ENCODE results near the gene KLHDC7A. TPM values are rescaled to one million over a fixed set of nuclear protein-coding genes. Genes with fewer than 3 reads are reported as not detected.
"Not testable (repeated sequence)": the region's sequence is repeated elsewhere in the genome, so short reads cannot be mapped to it uniquely, and the experiment has no call there.

The KLHDC7A gene
- total and polyA plus RNA-seq, 7 experiments from 2014 or later: 0.08 to 0.15 TPM; not detected in 5

- no peaks in the 10 kb centered on the region for H3K4me1 ChIP-seq (ENCODE audit: control insufficient read depth in 2 of 2, insufficient read depth in 2 of 2, low read length in 2 of 2)
- no peaks in the 10 kb centered on the region for H3K27me3 ChIP-seq (ENCODE audit: control insufficient read depth in 2 of 2, insufficient read depth in 2 of 2, low read length in 2 of 2)
- DNase-seq (no peak), ATAC-seq (no peak)
- intact Hi-C loops (cut with micrococcal nuclease): no loop called here
- no peaks in the 10 kb centered on the region for H3K9me3 ChIP-seq (ENCODE audit: control insufficient read depth in 2 of 3, low read length in 3 of 3)
- no peaks in the 10 kb centered on the region for H3K36me3 ChIP-seq (ENCODE audit: control insufficient read depth in 2 of 3, insufficient read depth in 3 of 3, low read length in 3 of 3)
- peaks cover 0 to 5% (median 0%) of the 10 kb centered on the region in 5 donors for H3K36me3 Mint-ChIP-seq
- no peaks in the 10 kb centered on the region for H3K4me1 Mint-ChIP-seq
- peaks cover 0 to 36% (median 27%) of the 10 kb centered on the region in 5 donors for H3K27me3 Mint-ChIP-seq
- H3K27ac ChIP-seq (ENCODE audit: low read depth, low read length): no peak overlapping the region
- no peak overlapping the region for H3K27ac Mint-ChIP-seq
- ChIA-PET POLR2A (no interaction called here), CTCF (no interaction called here)
- peaks cover 0 to 17% (median 6%) of the 10 kb centered on the region in 11 donors for H3K9me3 Mint-ChIP-seq
- no peak overlapping the region for H3K4me3 Mint-ChIP-seq
- no peak overlapping the region for H3K4me3 ChIP-seq (ENCODE audit: low read length)
These were observed 33.1 kb upstream of the KLHDC7A start for GRCh38 chr1:18447509-18448220.

GRCh38 chr1:18448889-18449288 is 31.8 kb upstream of the KLHDC7A start:
- Histone ChIP-seq H3K27ac (ENCODE audit: low read depth, low read length) (no peak overlapping the region), H3K4me3 (ENCODE audit: low read length) (no peak overlapping the region), H3K4me1 (ENCODE audit: control insufficient read depth in 2 of 2, insufficient read depth in 2 of 2, low read length in 2 of 2) (no peaks in the 10 kb centered on the region), H3K36me3 (ENCODE audit: control insufficient read depth in 2 of 3, insufficient read depth in 3 of 3, low read length in 3 of 3) (no peaks in the 10 kb centered on the region), H3K27me3 (ENCODE audit: control insufficient read depth in 2 of 2, insufficient read depth in 2 of 2, low read length in 2 of 2) (no peaks in the 10 kb centered on the region), H3K9me3 (ENCODE audit: control insufficient read depth in 2 of 3, low read length in 3 of 3) (no peaks in the 10 kb centered on the region)
- Mint-ChIP-seq H3K9me3 (peaks cover 0 to 17% (median 6%) of the 10 kb centered on the region in 11 donors), H3K4me3 (no peak overlapping the region), H3K4me1 (no peaks in the 10 kb centered on the region), H3K27ac (no peak overlapping the region), H3K27me3 (peaks cover 0 to 36% (median 24%) of the 10 kb centered on the region in 5 donors), H3K36me3 (peaks cover 0 to 5% (median 0%) of the 10 kb centered on the region in 5 donors)
- ChIA-PET CTCF (no interaction called here), POLR2A (no interaction called here)
- intact Hi-C loops (cut with micrococcal nuclease): no loop called here
- ATAC-seq (no peak), DNase-seq (no peak)

GRCh38 chr1:18452550-18452949 is 28.2 kb upstream of the KLHDC7A start:
- intact Hi-C loops (cut with micrococcal nuclease): no loop called here
- no peaks in the 10 kb centered on the region for H3K4me1 ChIP-seq (ENCODE audit: control insufficient read depth in 2 of 2, insufficient read depth in 2 of 2, low read length in 2 of 2)
- ChIA-PET CTCF (no interaction called here), POLR2A (no interaction called here)
- H3K36me3 ChIP-seq (ENCODE audit: control insufficient read depth in 2 of 3, insufficient read depth in 3 of 3, low read length in 3 of 3): no peaks in the 10 kb centered on the region
- no peaks in the 10 kb centered on the region for H3K27me3 ChIP-seq (ENCODE audit: control insufficient read depth in 2 of 2, insufficient read depth in 2 of 2, low read length in 2 of 2)
- no peaks in the 10 kb centered on the region for H3K4me1 Mint-ChIP-seq
- no peaks in the 10 kb centered on the region for H3K9me3 ChIP-seq (ENCODE audit: control insufficient read depth in 2 of 3, low read length in 3 of 3)
- no peak overlapping the region for H3K4me3 ChIP-seq (ENCODE audit: low read length)
- peaks cover 0 to 32% (median 27%) of the 10 kb centered on the region in 5 donors for H3K27me3 Mint-ChIP-seq
- no peak overlapping the region for H3K27ac Mint-ChIP-seq
- H3K27ac ChIP-seq (ENCODE audit: low read depth, low read length): no peak overlapping the region
- DNase-seq: peak in 4 of 9 donors; percentile 6 to 32 (median 16)
- no peak overlapping the region for H3K4me3 Mint-ChIP-seq
- H3K36me3 Mint-ChIP-seq: no peaks in the 10 kb centered on the region
- no peaks in the 10 kb centered on the region for H3K9me3 Mint-ChIP-seq
- peak; percentile 40 for ATAC-seq

GRCh38 chr1:18458133-18459092 is 22.3 kb upstream of the KLHDC7A start:
- no peak overlapping the region for H3K4me3 Mint-ChIP-seq
- H3K36me3 Mint-ChIP-seq: no peaks in the 10 kb centered on the region
- intact Hi-C loops (cut with micrococcal nuclease): no loop called here
- peaks cover 2 to 52% (median 39%) of the 10 kb centered on the region in 5 donors for H3K27me3 Mint-ChIP-seq
- POLR2A ChIA-PET: no interaction called here
- Histone ChIP-seq H3K9me3 (ENCODE audit: control insufficient read depth in 2 of 3, low read length in 3 of 3) (no peaks in the 10 kb centered on the region), H3K4me3 (ENCODE audit: low read length) (no peak overlapping the region), H3K27me3 (ENCODE audit: control insufficient read depth in 2 of 2, insufficient read depth in 2 of 2, low read length in 2 of 2) (no peaks in the 10 kb centered on the region), H3K36me3 (ENCODE audit: control insufficient read depth in 2 of 3, insufficient read depth in 3 of 3, low read length in 3 of 3) (no peaks in the 10 kb centered on the region), H3K4me1 (ENCODE audit: control insufficient read depth in 2 of 2, insufficient read depth in 2 of 2, low read length in 2 of 2) (no peaks in the 10 kb centered on the region), H3K27ac (ENCODE audit: low read depth, low read length) (no peak overlapping the region)
- no peak overlapping the region for H3K27ac Mint-ChIP-seq
- ATAC-seq (no peak), DNase-seq (no peak)
- H3K4me1 Mint-ChIP-seq: no peaks in the 10 kb centered on the region
- peaks cover 0 to 2% (median 0%) of the 10 kb centered on the region in 11 donors for H3K9me3 Mint-ChIP-seq
- CTCF ChIA-PET: no interaction called here

- intact Hi-C loops (cut with micrococcal nuclease): no loop called here
- H3K9me3 Mint-ChIP-seq: peaks cover 0 to 2% (median 0%) of the 10 kb centered on the region in 11 donors
- Histone ChIP-seq H3K9me3 (ENCODE audit: control insufficient read depth in 2 of 3, low read length in 3 of 3) (no peaks in the 10 kb centered on the region), H3K4me1 (ENCODE audit: control insufficient read depth in 2 of 2, insufficient read depth in 2 of 2, low read length in 2 of 2) (no peaks in the 10 kb centered on the region), H3K36me3 (ENCODE audit: control insufficient read depth in 2 of 3, insufficient read depth in 3 of 3, low read length in 3 of 3) (no peaks in the 10 kb centered on the region), H3K27me3 (ENCODE audit: control insufficient read depth in 2 of 2, insufficient read depth in 2 of 2, low read length in 2 of 2) (peaks cover 0 to 3% of the 10 kb centered on the region in 2 donors), H3K4me3 (ENCODE audit: low read length) (no peak overlapping the region), H3K27ac (ENCODE audit: low read depth, low read length) (no peak overlapping the region)
- H3K27ac Mint-ChIP-seq: no peak overlapping the region
- ChIA-PET CTCF (no interaction called here), POLR2A (no interaction called here)
- no peak overlapping the region for H3K4me3 Mint-ChIP-seq
- DNase-seq: no peak
- no peak for ATAC-seq
- H3K4me1 Mint-ChIP-seq: no peaks in the 10 kb centered on the region
- no peaks in the 10 kb centered on the region for H3K36me3 Mint-ChIP-seq
- H3K27me3 Mint-ChIP-seq: peaks cover 2 to 56% (median 35%) of the 10 kb centered on the region in 5 donors
These were observed 19.1 kb upstream of the KLHDC7A start for GRCh38 chr1:18461656-18462055.

GRCh38 chr1:18462517-18462916 is 18.2 kb upstream of the KLHDC7A start:
- peaks cover 2 to 63% (median 29%) of the 10 kb centered on the region in 5 donors for H3K27me3 Mint-ChIP-seq
- H3K27ac ChIP-seq (ENCODE audit: low read depth, low read length); H3K9me3 ChIP-seq (ENCODE audit: control insufficient read depth in 2 of 3, low read length in 3 of 3); H3K4me1 ChIP-seq (ENCODE audit: control insufficient read depth in 2 of 2, insufficient read depth in 2 of 2, low read length in 2 of 2); DNase-seq; POLR2A ChIA-PET; intact Hi-C loops (cut with micrococcal nuclease); ATAC-seq; H3K9me3 Mint-ChIP-seq; H3K4me1 Mint-ChIP-seq; H3K4me3 Mint-ChIP-seq; H3K36me3 ChIP-seq (ENCODE audit: control insufficient read depth in 2 of 3, insufficient read depth in 3 of 3, low read length in 3 of 3); H3K4me3 ChIP-seq (ENCODE audit: low read length); H3K36me3 Mint-ChIP-seq; H3K27me3 ChIP-seq (ENCODE audit: control insufficient read depth in 2 of 2, insufficient read depth in 2 of 2, low read length in 2 of 2); CTCF ChIA-PET; H3K27ac Mint-ChIP-seq: not testable (repeated sequence)
